Naive thymus-derived CD8-positive, alpha-beta T cell (primary cell): ENCODE data around the gene MYO10. TPM values are rescaled to one million over a fixed set of nuclear protein-coding genes. Genes with fewer than 3 reads are reported as not detected.
"Not testable (repeated sequence)": the region's sequence is repeated elsewhere in the genome, so short reads cannot be mapped to it uniquely, and the experiment has no call there.

Experiments
- ATAC-seq, 2 donors: fragments of 150-1000 bp; cut with Tn5 transposase in 1 of 2; sonication (Bioruptor Pico), chemical (Tn5 transposase) in 1 of 2; 1 replicate in 1 of 2; 2 replicates in 1 of 2; pipeline ENCODE4 v1.10.0; 2021; ENCODE audit warnings: mild to moderate bottlenecking in 2 of 2, moderate library complexity in 2 of 2
- POLR2A ChIA-PET: fragments of 350-600 bp; sonication (Branson Sonifier 250); formaldehyde crosslinking; loops from one replicate; lab custom pipeline; 2021; ENCODE audit warnings: antibody characterized with exemption; lab: Charles Lee
- DNase-seq, 10 donors: peaks; one replicate each; pipeline versions ENCODE4 v3.0.0 to v3.0.0-alpha.2; 2020 to 2022
- H3K27ac Mint-ChIP-seq, 10 donors: one replicate each; pipeline ENCODE4 v1.8.0; 2020 to 2022; ENCODE audit warnings: mild to moderate bottlenecking in 10 of 10, mixed read lengths in 10 of 10, moderate library complexity in 4 of 10, inconsistent platforms in 1 of 10
- H3K27me3 Mint-ChIP-seq, 5 donors: one replicate each; pipeline ENCODE4 v1.8.0; 2021 to 2022; ENCODE audit warnings: mixed read lengths in 5 of 5
- H3K36me3 Mint-ChIP-seq, 3 donors: one replicate each; pipeline ENCODE4 v1.8.0; 2020 to 2022; ENCODE audit warnings: mixed read lengths in 3 of 3, mild to moderate bottlenecking in 2 of 3, inconsistent platforms in 1 of 3
- H3K4me1 Mint-ChIP-seq, 4 donors: one replicate each; pipeline ENCODE4 v1.8.0; 2021 to 2022; ENCODE audit warnings: mixed read lengths in 4 of 4
- H3K4me3 Mint-ChIP-seq, 10 donors: one replicate each; pipeline ENCODE4 v1.8.0; 2020 to 2022; ENCODE audit warnings: mild to moderate bottlenecking in 10 of 10, mixed read lengths in 10 of 10, moderate library complexity in 6 of 10, inconsistent platforms in 1 of 10
- H3K9me3 Mint-ChIP-seq, 9 donors: one replicate each; pipeline ENCODE4 v1.8.0; 2020 to 2022; ENCODE audit warnings: mixed read lengths in 9 of 9, mild to moderate bottlenecking in 3 of 9, inconsistent platforms in 1 of 9, moderate library complexity in 1 of 9
- polyA plus RNA-seq, 3 donors: library from polyadenylated mRNA; unstranded; fragments of 300-500 nt; fragmentation: Illumina TruSeq; gene quantifications; one replicate each; pipeline ENCODE4 v1.2.3, GENCODE V29; 2021
- total RNA-seq, 8 experiments: library from RNA in 2 of 8; stranded (reverse) in 2 of 8; gene quantifications; one replicate each; pipeline ENCODE4 v1.2.3 and lab custom pipeline; 2021 to 2026

MYO10 gene
- total and polyA plus RNA-seq, 5 experiments from 2014 or later: 0.02 to 0.07 TPM; not detected in 3

- H3K4me3 Mint-ChIP-seq: no peak overlapping the region
- POLR2A ChIA-PET: no interaction called here
Observed at GRCh38 chr5:16888694-16889124, 47.4 kb downstream of the MYO10 start.

GRCh38 chr5:16886793-16887345 is 49.2 kb downstream of the MYO10 start:
- H3K27ac Mint-ChIP-seq: no peak overlapping the region
- no peaks in the 10 kb centered on the region for H3K36me3 Mint-ChIP-seq
- peaks cover 0 to 7% (median 0%) of the 10 kb centered on the region in 9 donors for H3K9me3 Mint-ChIP-seq
- POLR2A ChIA-PET: no interaction called here
- no peak overlapping the region for H3K4me3 Mint-ChIP-seq
- DNase-seq: no peak
- peaks cover 1 to 11% (median 5%) of the 10 kb centered on the region in 5 donors for H3K27me3 Mint-ChIP-seq
- H3K4me1 Mint-ChIP-seq: no peaks in the 10 kb centered on the region
- no peak for ATAC-seq

More at GRCh38 chr5:16888694-16889124, 47.4 kb downstream of the MYO10 start:
- no peak overlapping the region for H3K27ac Mint-ChIP-seq
- ATAC-seq: no peak
- H3K27me3 Mint-ChIP-seq: peaks cover 2 to 10% (median 8%) of the 10 kb centered on the region in 5 donors
- H3K9me3 Mint-ChIP-seq: peaks cover 0 to 2% (median 0%) of the 10 kb centered on the region in 9 donors
- no peaks in the 10 kb centered on the region for H3K4me1 Mint-ChIP-seq
- no peaks in the 10 kb centered on the region for H3K36me3 Mint-ChIP-seq
- no peak for DNase-seq

GRCh38 chr5:16886366-16886736 is 49.7 kb downstream of the MYO10 start:
- DNase-seq (no peak), ATAC-seq (no peak)
- H3K36me3 Mint-ChIP-seq: no peaks in the 10 kb centered on the region
- H3K4me1 Mint-ChIP-seq: no peaks in the 10 kb centered on the region
- peaks cover 1 to 11% (median 5%) of the 10 kb centered on the region in 5 donors for H3K27me3 Mint-ChIP-seq
- POLR2A ChIA-PET: no interaction called here
- H3K4me3 Mint-ChIP-seq: no peak overlapping the region
- peaks cover 0 to 7% (median 0%) of the 10 kb centered on the region in 9 donors for H3K9me3 Mint-ChIP-seq
- H3K27ac Mint-ChIP-seq: no peak overlapping the region

GRCh38 chr5:16885635-16886365 is 50.3 kb downstream of the MYO10 start:
- H3K4me3 Mint-ChIP-seq: no peak overlapping the region
- POLR2A ChIA-PET: no interaction called here

GRCh38 chr5:16884595-16884994 is 51.5 kb downstream of the MYO10 start:
- POLR2A ChIA-PET: no interaction called here
- no peak for ATAC-seq
- Mint-ChIP-seq H3K9me3 (peaks cover 0 to 7% (median 0%) of the 10 kb centered on the region in 9 donors), H3K27me3 (peaks cover 1 to 11% (median 5%) of the 10 kb centered on the region in 5 donors), H3K4me3 (no peak overlapping the region), H3K27ac (no peak overlapping the region), H3K36me3 (no peaks in the 10 kb centered on the region), H3K4me1 (no peaks in the 10 kb centered on the region)
- no peak for DNase-seq

More at GRCh38 chr5:16885635-16886365, 50.3 kb downstream of the MYO10 start:
- no peak for DNase-seq
- no peak for ATAC-seq
- Mint-ChIP-seq H3K4me1 (no peaks in the 10 kb centered on the region), H3K27me3 (peaks cover 1 to 11% (median 5%) of the 10 kb centered on the region in 5 donors), H3K27ac (no peak overlapping the region), H3K9me3 (peaks cover 0 to 7% (median 0%) of the 10 kb centered on the region in 9 donors), H3K36me3 (no peaks in the 10 kb centered on the region)

- Mint-ChIP-seq H3K27me3 (peaks cover 0 to 11% (median 5%) of the 10 kb centered on the region in 5 donors), H3K4me1 (no peaks in the 10 kb centered on the region), H3K9me3 (peaks cover 0 to 7% (median 0%) of the 10 kb centered on the region in 9 donors), H3K36me3 (no peaks in the 10 kb centered on the region), H3K27ac (no peak overlapping the region), H3K4me3 (no peak overlapping the region)
- ATAC-seq (no peak), DNase-seq (no peak)
- POLR2A ChIA-PET: no interaction called here
Observed at GRCh38 chr5:16883806-16884205, 52.3 kb downstream of the MYO10 start.

- ATAC-seq: no peak
- POLR2A ChIA-PET: no interaction called here
- peaks cover 0 to 7% (median 0%) of the 10 kb centered on the region in 9 donors for H3K9me3 Mint-ChIP-seq
Observed at GRCh38 chr5:16883176-16883575, 52.9 kb downstream of the MYO10 start.

GRCh38 chr5:16881251-16881650 is 54.8 kb downstream of the MYO10 start:
- POLR2A ChIA-PET: no interaction called here
- H3K4me1 Mint-ChIP-seq: no peaks in the 10 kb centered on the region
- no peak for ATAC-seq
- peaks cover 0 to 7% (median 0%) of the 10 kb centered on the region in 9 donors for H3K9me3 Mint-ChIP-seq
- no peak overlapping the region for H3K27ac Mint-ChIP-seq
- no peak overlapping the region for H3K4me3 Mint-ChIP-seq
- DNase-seq: no peak
- H3K36me3 Mint-ChIP-seq: no peaks in the 10 kb centered on the region
- peaks cover 0 to 9% (median 0%) of the 10 kb centered on the region in 5 donors for H3K27me3 Mint-ChIP-seq

More at GRCh38 chr5:16883176-16883575, 52.9 kb downstream of the MYO10 start:
- Mint-ChIP-seq H3K36me3 (no peaks in the 10 kb centered on the region), H3K4me1 (no peaks in the 10 kb centered on the region), H3K27me3 (peaks cover 0 to 11% (median 5%) of the 10 kb centered on the region in 5 donors), H3K4me3 (no peak overlapping the region), H3K27ac (no peak overlapping the region)
- no peak for DNase-seq

GRCh38 chr5:16880547-16880946 is 55.5 kb downstream of the MYO10 start:
- H3K4me1 Mint-ChIP-seq: no peaks in the 10 kb centered on the region
- POLR2A ChIA-PET: no interaction called here
- no peak overlapping the region for H3K27ac Mint-ChIP-seq
- H3K9me3 Mint-ChIP-seq: peaks cover 0 to 7% (median under 1%) of the 10 kb centered on the region in 9 donors
- H3K4me3 Mint-ChIP-seq: no peak overlapping the region
- H3K27me3 Mint-ChIP-seq: peaks cover 0 to 2% (median 0%) of the 10 kb centered on the region in 5 donors
- H3K36me3 Mint-ChIP-seq: no peaks in the 10 kb centered on the region
- ATAC-seq (no peak), DNase-seq (no peak)

GRCh38 chr5:16879650-16880049 is 56.4 kb downstream of the MYO10 start:
- no peak overlapping the region for H3K4me3 Mint-ChIP-seq
- DNase-seq (no peak), ATAC-seq (no peak)
- POLR2A ChIA-PET: no interaction called here
- peaks cover 0 to 2% (median 0%) of the 10 kb centered on the region in 5 donors for H3K27me3 Mint-ChIP-seq
- peaks cover 0 to under 1% (median 0%) of the 10 kb centered on the region in 3 donors for H3K36me3 Mint-ChIP-seq
- H3K9me3 Mint-ChIP-seq: peaks cover 0 to 12% (median 4%) of the 10 kb centered on the region in 9 donors
- no peaks in the 10 kb centered on the region for H3K4me1 Mint-ChIP-seq
- H3K27ac Mint-ChIP-seq: no peak overlapping the region

- no peak for DNase-seq
- POLR2A ChIA-PET: no interaction called here
- no peak overlapping the region for H3K4me3 Mint-ChIP-seq
- H3K27me3 Mint-ChIP-seq: peaks cover 0 to 5% (median 0%) of the 10 kb centered on the region in 5 donors
- H3K36me3 Mint-ChIP-seq: peaks cover 0 to 5% (median 0%) of the 10 kb centered on the region in 3 donors
- peaks cover 0 to 16% (median 4%) of the 10 kb centered on the region in 9 donors for H3K9me3 Mint-ChIP-seq
- no peaks in the 10 kb centered on the region for H3K4me1 Mint-ChIP-seq
- no peak overlapping the region for H3K27ac Mint-ChIP-seq
- ATAC-seq: no peak
Observed at GRCh38 chr5:16879191-16879590, 56.9 kb downstream of the MYO10 start.

- H3K36me3 Mint-ChIP-seq: peaks cover 0 to 5% (median 0%) of the 10 kb centered on the region in 3 donors
- peaks cover under 1 to 16% (median 5%) of the 10 kb centered on the region in 9 donors for H3K9me3 Mint-ChIP-seq
- no peak overlapping the region for H3K27ac Mint-ChIP-seq
- DNase-seq (no peak), ATAC-seq (no peak)
- H3K4me3 Mint-ChIP-seq: no peak overlapping the region
- H3K27me3 Mint-ChIP-seq: peaks cover 0 to 5% (median 0%) of the 10 kb centered on the region in 5 donors
- POLR2A ChIA-PET: no interaction called here
- H3K4me1 Mint-ChIP-seq: no peaks in the 10 kb centered on the region
Observed at GRCh38 chr5:16877267-16877935, 58.7 kb downstream of the MYO10 start.

- H3K27ac Mint-ChIP-seq, POLR2A ChIA-PET, ATAC-seq, H3K27me3 Mint-ChIP-seq, DNase-seq, H3K4me3 Mint-ChIP-seq, H3K36me3 Mint-ChIP-seq, H3K4me1 Mint-ChIP-seq: not testable (repeated sequence)
- peaks cover 2 to 24% (median 8%) of the 10 kb centered on the region in 9 donors for H3K9me3 Mint-ChIP-seq
Observed at GRCh38 chr5:16874424-16874823, 61.7 kb downstream of the MYO10 start.
